Endothelial cell of umbilical vein (primary cell): ENCODE measurements around the gene TADA2A. TPM values are rescaled to one million over a fixed set of nuclear protein-coding genes. Genes with fewer than 3 reads are reported as not detected.

Experiments
- BruUV-seq: library from RNA; stranded (reverse); fragments of 400-500 nt; replicated peaks from 2 replicates; lab custom pipeline; 2021; lab: Mats Ljungman, UMichigan
- CTCF ChIA-PET: fragments of 300-600, 350-600 bp; sonication (Branson Sonifier 250); formaldehyde crosslinking; loops from one replicate; lab custom pipeline; 2021; ENCODE audit warnings: antibody characterized with exemption, inconsistent platforms; lab: Charles Lee
- POLR2A ChIA-PET: fragments of 300-600, 350-600 bp; sonication (Branson Sonifier 250); formaldehyde crosslinking; loops from one replicate; lab custom pipeline; 2021; ENCODE audit warnings: antibody characterized with exemption, inconsistent platforms; lab: Charles Lee
- DNase-seq: peaks from one replicate; pipeline ENCODE4 v3.0.0-alpha.2; 2011; ENCODE audit warnings: low read depth, low spot score
- FAIRE-seq: peaks from 2 replicates; lab custom pipeline; 2011; peaks lifted over from hg19 to GRCh38; lab: Jason Lieb, UNC
- H2AFZ ChIP-seq: 2 replicates; pipeline ENCODE4 v1.6.0; 2012; ENCODE audit warnings: low read depth, low read length, control low read depth, inconsistent platforms
- H3K27ac ChIP-seq: 2 replicates; pipeline ENCODE4 v1.5.1; 2011; ENCODE audit warnings: low read depth, mild to moderate bottlenecking, control low read depth, low read length, moderate library complexity; ENCODE audit not compliant: insufficient read depth
- H3K27me3 ChIP-seq, 2 experiments: 2 replicates each; pipeline versions ENCODE4 v1.6.0 to v1.6.1; 2011; ENCODE audit warnings: low read length in 2 of 2, mixed read lengths in 1 of 2; ENCODE audit not compliant: control insufficient read depth in 2 of 2, insufficient read depth in 2 of 2
- H3K36me3 ChIP-seq, 2 experiments: 2 replicates in 1 of 2; 3 replicates in 1 of 2; pipeline ENCODE4 v1.5.1; 2011; ENCODE audit warnings: low read length in 2 of 2, mild to moderate bottlenecking in 1 of 2, moderate library complexity in 1 of 2; ENCODE audit not compliant: control insufficient read depth in 2 of 2, insufficient read depth in 2 of 2; ENCODE audit errors: extremely low read depth in 1 of 2
- H3K4me1 ChIP-seq: 3 replicates; pipeline ENCODE4 v1.5.1; 2011; ENCODE audit warnings: mild to moderate bottlenecking, low read length; ENCODE audit not compliant: control insufficient read depth, insufficient read depth; ENCODE audit errors: extremely low read depth
- H3K4me2 ChIP-seq: 2 replicates; pipeline ENCODE4 v1.6.1; 2011; ENCODE audit warnings: low read length, control low read depth, mixed read lengths; ENCODE audit not compliant: insufficient read depth
- H3K4me3 ChIP-seq, 3 experiments: fragments of 200-600 bp in 1 of 3; sonication (generic), shearing (Covaris generic) in 1 of 3; replicated peaks in 1 of 3; 2 replicates each; pipeline ENCODE4 v1.5.1; 2011 to 2016; ENCODE audit warnings: control low read depth in 3 of 3, low read length in 3 of 3, mild to moderate bottlenecking in 2 of 3, inconsistent platforms in 1 of 3, low read depth in 1 of 3, moderate library complexity in 1 of 3; ENCODE audit not compliant: insufficient read depth in 1 of 3
- H3K79me2 ChIP-seq: 2 replicates; pipeline ENCODE4 v1.6.0; 2012; ENCODE audit warnings: low read length, inconsistent platforms; ENCODE audit not compliant: control insufficient read depth, insufficient read depth
- H3K9ac ChIP-seq: replicated peaks from 2 replicates; pipeline ENCODE3; 2011; ENCODE audit warnings: low read length, control low read depth; ENCODE audit not compliant: insufficient read depth; ENCODE audit errors: extremely low read depth
- H3K9me1 ChIP-seq: replicated peaks from 3 replicates; pipeline ENCODE4 v1.6.0; 2011; ENCODE audit warnings: mild to moderate bottlenecking, low read length; ENCODE audit not compliant: control insufficient read depth, insufficient read depth; ENCODE audit errors: extremely low read depth
- H3K9me3 ChIP-seq: replicated peaks from 2 replicates; pipeline ENCODE4 v1.5.1; 2012; ENCODE audit warnings: low read length, inconsistent platforms; ENCODE audit not compliant: control insufficient read depth, insufficient read depth
- H4K20me1 ChIP-seq: replicated peaks from 2 replicates; pipeline ENCODE3; 2011; ENCODE audit warnings: mild to moderate bottlenecking, low read length; ENCODE audit not compliant: control insufficient read depth, insufficient read depth; ENCODE audit errors: extremely low read depth
- FOS ChIP-seq: IDR thresholded peaks from 2 replicates; pipeline ENCODE4 v1.6.1; 2011; ENCODE audit warnings: mild to moderate bottlenecking, low read length, moderate library complexity, borderline replicate concordance; ENCODE audit not compliant: insufficient read depth
- GATA2 ChIP-seq: IDR thresholded peaks from 2 replicates; pipeline ENCODE4 v1.7.0; 2011; ENCODE audit warnings: low read depth, mild to moderate bottlenecking, moderate library complexity, mixed read lengths, low read length; ENCODE audit not compliant: insufficient read length, insufficient read depth
- JUN ChIP-seq: IDR thresholded peaks from 2 replicates; pipeline ENCODE4 v1.6.1; 2011; ENCODE audit warnings: borderline replicate concordance, low read depth; ENCODE audit not compliant: insufficient read length, insufficient read depth
- POLR2AphosphoS5 ChIP-seq: IDR thresholded peaks from 2 replicates; pipeline ENCODE4 v1.6.1; 2012; ENCODE audit warnings: low read depth, mild to moderate bottlenecking, control low read depth, low read length, moderate library complexity; ENCODE audit not compliant: insufficient read depth
- dilution Hi-C: fragments of 300-500 bp; cut with MboI; formaldehyde crosslinking; loops from one replicate; pipeline ENCODE4 v1.15.0; 2019; ENCODE audit warnings: low sequenced_read_pairs; ENCODE audit not compliant: extremely low pct_ligation_motif_present
- intact Hi-C: fragments of 100-400 bp; cut with micrococcal nuclease; formaldehyde crosslinking; loops from one replicate; pipeline ENCODE4 v1.10.0; 2022
- polyA plus RNA-seq, 4 experiments: library from polyadenylated mRNA; depleted of rRNA in 3 of 4; stranded (reverse) in 3 of 4; unstranded in 1 of 4; fragments of >200 nt; gene quantifications; 2 replicates each; pipeline versions ENCODE4 v1.2.1 to v1.2.3, GENCODE V29; 2011 to 2012; ENCODE audit warnings: missing spikeins in 1 of 4
- total RNA-seq: library from RNA; stranded (reverse); gene quantifications from 2 replicates; pipeline ENCODE4 v1.2.3, GENCODE V29; 2021
- TF ChIP-seq, protein P1 (sequence below), 2 donors: IDR thresholded peaks; 1 replicate in 1 of 2; 2 replicates in 1 of 2; pipeline ENCODE4 v1.5.1; 2011; ENCODE audit warnings: low read length in 2 of 2, mild to moderate bottlenecking in 2 of 2, moderate library complexity in 2 of 2, control low read depth in 1 of 2, inconsistent platforms in 1 of 2, low read depth in 1 of 2; ENCODE audit not compliant: insufficient read depth in 1 of 2; ENCODE audit errors: extremely low read depth in 1 of 2

TADA2A gene
- total and polyA plus RNA-seq, 2 donors (not counting 3 experiments of a cell fraction or from before 2014, with no cell fraction given), result 9.9 to 22.4 TPM

DNA sequence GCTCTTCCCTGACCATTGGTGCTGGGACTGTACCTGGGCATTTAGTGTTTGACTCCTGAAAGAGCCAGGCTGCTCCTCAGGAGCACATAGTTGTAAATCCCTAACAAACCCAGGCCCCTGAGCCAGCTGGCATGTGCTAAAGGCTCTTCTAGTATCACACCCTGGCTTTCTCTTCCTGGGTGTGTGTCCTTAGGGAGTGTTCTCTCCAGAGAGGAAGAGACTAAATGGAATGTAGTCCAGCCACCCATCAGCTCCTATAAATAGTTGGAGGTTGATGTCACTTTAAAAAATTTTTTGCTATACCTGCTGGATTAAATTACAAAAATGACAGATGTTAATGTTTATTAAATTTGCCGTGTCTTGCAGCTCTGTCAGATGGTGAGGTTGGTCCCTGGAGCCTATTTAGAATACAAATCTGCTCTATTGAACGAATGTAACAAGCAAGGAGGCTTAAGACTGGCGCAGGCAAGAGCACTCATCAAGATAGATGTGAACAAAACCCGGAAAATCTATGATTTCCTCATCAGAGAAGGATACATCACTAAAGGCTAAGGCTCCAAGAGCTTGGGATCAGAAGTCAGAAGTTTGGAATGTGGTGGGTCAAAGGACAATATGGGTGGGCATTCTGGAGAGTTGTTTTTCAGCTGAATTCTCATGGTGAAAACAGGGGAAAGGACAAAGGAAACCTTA lies 69.9 kb downstream of the TADA2A start:
- Histone ChIP-seq H3K9me1 (no peaks in the 10 kb centered on the region), H3K4me2 (peak overlapping the region; percentile 77), H3K27me3 (no peaks in the 10 kb centered on the region), H3K9me3 (no peaks in the 10 kb centered on the region), H4K20me1 (no peaks in the 10 kb centered on the region), H3K9ac (peak overlapping the region; percentile 58), H2AFZ (peak overlapping the region; percentile 56), H3K27ac (peak overlapping the region; percentile 96), H3K4me1 (peaks cover 22% of the 10 kb centered on the region), H3K79me2 (no peaks in the 10 kb centered on the region), H3K36me3 (peaks cover 3 to 9% of the 10 kb centered on the region in 2 experiments), H3K4me3 (peak overlapping the region in 1 of 3 experiments; percentile 26)
- intact Hi-C loops, result loop anchor here (1.0 kb wide), 3 partner anchors 8 to 12 kb away; no protein-coding TSS in a partner anchor
- BruUV-seq, result TSS peak; percentile 78
- dilution Hi-C loops, result no loop called here
- TF ChIP-seq GATA2 (peak; percentile 33), POLR2AphosphoS5 (peak; percentile 14), FOS (peak; percentile 43), JUN (peak; percentile 86)
- TF ChIP-seq, protein P1, sequence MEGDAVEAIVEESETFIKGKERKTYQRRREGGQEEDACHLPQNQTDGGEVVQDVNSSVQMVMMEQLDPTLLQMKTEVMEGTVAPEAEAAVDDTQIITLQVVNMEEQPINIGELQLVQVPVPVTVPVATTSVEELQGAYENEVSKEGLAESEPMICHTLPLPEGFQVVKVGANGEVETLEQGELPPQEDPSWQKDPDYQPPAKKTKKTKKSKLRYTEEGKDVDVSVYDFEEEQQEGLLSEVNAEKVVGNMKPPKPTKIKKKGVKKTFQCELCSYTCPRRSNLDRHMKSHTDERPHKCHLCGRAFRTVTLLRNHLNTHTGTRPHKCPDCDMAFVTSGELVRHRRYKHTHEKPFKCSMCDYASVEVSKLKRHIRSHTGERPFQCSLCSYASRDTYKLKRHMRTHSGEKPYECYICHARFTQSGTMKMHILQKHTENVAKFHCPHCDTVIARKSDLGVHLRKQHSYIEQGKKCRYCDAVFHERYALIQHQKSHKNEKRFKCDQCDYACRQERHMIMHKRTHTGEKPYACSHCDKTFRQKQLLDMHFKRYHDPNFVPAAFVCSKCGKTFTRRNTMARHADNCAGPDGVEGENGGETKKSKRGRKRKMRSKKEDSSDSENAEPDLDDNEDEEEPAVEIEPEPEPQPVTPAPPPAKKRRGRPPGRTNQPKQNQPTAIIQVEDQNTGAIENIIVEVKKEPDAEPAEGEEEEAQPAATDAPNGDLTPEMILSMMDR (IDR thresholded peaks at IDR 0.05; ENCODE audit: extremely low read depth in 1 of 2, insufficient read depth in 1 of 2, low read depth in 1 of 2, low read length in 2 of 2), result no peak
- DNase-seq, result peak; percentile 86
- FAIRE-seq, result no peak
- ChIA-PET CTCF (interaction anchor here (0.7 to 1.5 kb wide), 10 partner anchors 10 to 103 kb away, joined by 3 to 11 read pairs (median 4); partner anchors contain the start of gene DUSP14), POLR2A (interaction anchor here (0.6 to 1.6 kb wide), 4 partner anchors 12 to 69 kb away, joined by 3 to 8 read pairs (median 4); partner anchors contain the start of genes ACACA and TADA2A)
